Liver (tissue), 3 donors: ENCODE measurements around the gene CWC22.

ENCODE experiments used
- EGR1 ChIP-seq, 2 donors: IDR thresholded peaks; 2 replicates each; pipeline ENCODE4 v1.6.1; 2016 to 2018; ENCODE audit warnings: antibody characterized with exemption in 2 of 2, low read depth in 2 of 2
- GABPA ChIP-seq, 2 donors: IDR thresholded peaks in 1 of 2; conservative IDR thresholded peaks in 1 of 2; 2 replicates each; pipeline ENCODE4 v1.6.1; 2016; ENCODE audit warnings: antibody characterized with exemption in 2 of 2, mild to moderate bottlenecking in 1 of 2, moderate library complexity in 1 of 2
- RAD21 ChIP-seq, 2 donors: IDR thresholded peaks; 2 replicates each; pipeline ENCODE4 v1.6.1; 2016; ENCODE audit warnings: antibody characterized with exemption in 2 of 2, mild to moderate bottlenecking in 2 of 2
- SP1 ChIP-seq: IDR thresholded peaks from 2 replicates; pipeline ENCODE4 v1.6.1; 2018; ENCODE audit warnings: antibody characterized with exemption, mild to moderate bottlenecking
- TAF1 ChIP-seq: conservative IDR thresholded peaks from 2 replicates; pipeline ENCODE4 v1.6.1; 2016; ENCODE audit warnings: antibody characterized with exemption, mild to moderate bottlenecking
- TF ChIP-seq, protein P1 (sequence below): fragments of 150-350 bp; IDR thresholded peaks from 2 replicates; pipeline ENCODE4 v1.5.1; 2017; ENCODE audit warnings: improper control_type of control experiment, low read depth, low read length; ENCODE audit not compliant: missing input control
- donor health status: healthy.
- donor health status: healthy.

DNA sequence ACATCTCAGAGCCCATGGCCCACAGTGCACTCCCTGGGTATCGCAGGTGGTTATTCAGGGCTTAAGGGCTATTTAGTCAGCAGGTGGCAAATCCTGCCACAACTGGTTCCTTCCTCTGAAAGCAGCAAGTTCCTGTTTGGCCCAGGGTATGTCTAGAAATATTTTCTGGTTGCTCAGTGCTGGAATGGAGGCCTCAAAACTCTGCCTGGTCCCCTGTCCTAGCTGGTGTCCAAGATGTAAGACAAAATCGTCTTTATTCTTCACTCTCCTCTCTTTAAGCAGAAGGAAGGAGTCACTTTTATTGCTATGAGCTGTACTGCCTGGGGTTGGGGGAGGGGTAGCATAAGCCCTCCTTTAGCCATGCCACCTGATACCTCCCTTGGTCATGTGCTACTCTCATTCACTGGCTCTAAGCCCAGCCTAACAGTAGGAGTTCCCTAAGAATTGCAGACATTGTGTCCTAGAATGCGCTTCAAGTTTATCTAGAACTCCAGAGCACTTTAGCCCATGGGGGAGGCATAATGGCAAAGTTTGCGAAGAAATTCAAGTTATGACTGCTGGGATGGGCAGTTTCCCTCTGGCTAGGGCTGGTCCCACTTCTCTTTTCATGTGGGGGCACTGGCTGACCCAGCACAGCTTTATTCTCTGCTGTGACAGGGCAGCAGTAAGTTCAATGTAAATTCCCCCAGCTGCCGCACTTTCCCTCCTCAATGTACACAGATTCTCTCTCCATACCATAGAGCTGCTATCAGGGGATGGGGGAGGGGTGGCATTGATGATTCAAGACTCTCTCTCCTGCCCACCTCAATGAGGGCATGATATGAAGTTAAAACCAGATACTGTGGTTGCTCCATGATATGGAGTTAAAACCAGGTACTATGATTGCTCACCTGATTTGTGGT, 27.1 kb upstream of the CWC22 start:
- TF ChIP-seq, protein P1, sequence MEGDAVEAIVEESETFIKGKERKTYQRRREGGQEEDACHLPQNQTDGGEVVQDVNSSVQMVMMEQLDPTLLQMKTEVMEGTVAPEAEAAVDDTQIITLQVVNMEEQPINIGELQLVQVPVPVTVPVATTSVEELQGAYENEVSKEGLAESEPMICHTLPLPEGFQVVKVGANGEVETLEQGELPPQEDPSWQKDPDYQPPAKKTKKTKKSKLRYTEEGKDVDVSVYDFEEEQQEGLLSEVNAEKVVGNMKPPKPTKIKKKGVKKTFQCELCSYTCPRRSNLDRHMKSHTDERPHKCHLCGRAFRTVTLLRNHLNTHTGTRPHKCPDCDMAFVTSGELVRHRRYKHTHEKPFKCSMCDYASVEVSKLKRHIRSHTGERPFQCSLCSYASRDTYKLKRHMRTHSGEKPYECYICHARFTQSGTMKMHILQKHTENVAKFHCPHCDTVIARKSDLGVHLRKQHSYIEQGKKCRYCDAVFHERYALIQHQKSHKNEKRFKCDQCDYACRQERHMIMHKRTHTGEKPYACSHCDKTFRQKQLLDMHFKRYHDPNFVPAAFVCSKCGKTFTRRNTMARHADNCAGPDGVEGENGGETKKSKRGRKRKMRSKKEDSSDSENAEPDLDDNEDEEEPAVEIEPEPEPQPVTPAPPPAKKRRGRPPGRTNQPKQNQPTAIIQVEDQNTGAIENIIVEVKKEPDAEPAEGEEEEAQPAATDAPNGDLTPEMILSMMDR: no peak
- TF ChIP-seq EGR1 (IDR thresholded peaks at IDR 0.05; ENCODE audit: low read depth in 2 of 2) (no peak), TAF1 (no peak), GABPA (IDR thresholded peaks at IDR 0.05 in 1 of 2, conservative IDR thresholded peaks at IDR 0.05 in 1 of 2) (no peak), RAD21 (IDR thresholded peaks at IDR 0.05) (no peak), SP1 (no peak)
